OCI-LY3 (cell line): ENCODE results near the gene CCDC28B.

Experiments
- CTCF ChIP-seq: fragments of 200-600, 300-600 bp; sonication (generic); IDR thresholded peaks from 2 replicates; pipeline ENCODE4 v1.5.1; 2014; ENCODE audit warnings: antibody characterized with exemption, low read length, low read depth
- EZH2phosphoT487 ChIP-seq: fragments of 200-600 bp; shearing (Covaris generic); IDR thresholded peaks from 2 replicates; pipeline ENCODE4 v1.6.1; 2018; ENCODE audit warnings: antibody characterized with exemption, mixed run types, low read depth

GRCh38 chr1:32220746-32221580 is 20.6 kb downstream of the CCDC28B start:
- no peak for TF ChIP-seq CTCF
- no peak for TF ChIP-seq EZH2phosphoT487
